Measurements from ENCODE around the gene DPP10.
"Not testable (repeated sequence)": the region's sequence is repeated elsewhere in the genome, so short reads cannot be mapped to it uniquely, and the experiment has no call there.

Gene DPP10

DNA sequence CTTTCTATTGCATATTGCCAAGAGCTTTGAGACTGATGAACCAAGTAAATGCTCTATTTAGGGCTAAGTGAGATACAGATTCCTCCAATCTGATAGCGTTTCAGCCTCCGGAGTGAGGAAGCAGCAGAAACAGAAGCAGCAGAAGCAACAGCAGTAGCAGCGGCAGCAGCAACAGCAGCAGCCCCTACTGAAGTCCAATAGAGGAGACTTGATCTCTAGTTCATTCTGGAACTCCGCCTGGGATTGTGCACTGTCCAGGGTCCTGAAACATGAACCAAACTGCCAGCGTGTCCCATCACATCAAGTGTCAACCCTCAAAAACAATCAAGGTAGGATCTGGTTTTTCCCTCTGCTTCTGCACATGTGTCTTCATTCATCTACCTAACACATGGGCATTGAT, at the start of gene DPP10:
Gene DPP10 (plus strand): TSS at position 132 of the 400 bp plus-strand sequence.
- no peak for DNase-seq (ENCODE audit: low read depth)
- TF ChIP-seq CTCF (conservative IDR thresholded peaks at IDR 0.05; ENCODE audit: low read length): no peak

GRCh38 chr2:114400890-114401289, 41.6 kb upstream of the DPP10 start:
- DNase-seq (ENCODE audit: low read depth): no peak
- no peak for TF ChIP-seq CTCF (conservative IDR thresholded peaks at IDR 0.05; ENCODE audit: low read length)

More for the DNA sequence above, at the start of gene DPP10:
- H3K4me3 ChIP-seq (ENCODE audit: low read length): no peak within 1 kb of the TSS

GRCh38 chr2:114405247-114406116, 37.0 kb upstream of the DPP10 start:
- DNase-seq (ENCODE audit: low read depth): no peak
- H3K4me3 ChIP-seq (ENCODE audit: low read length): no peak overlapping the region
- TF ChIP-seq CTCF (conservative IDR thresholded peaks at IDR 0.05; ENCODE audit: low read length): no peak

More at GRCh38 chr2:114400890-114401289, 41.6 kb upstream of the DPP10 start:
- H3K4me3 ChIP-seq (ENCODE audit: low read length): no peak overlapping the region

DNA sequence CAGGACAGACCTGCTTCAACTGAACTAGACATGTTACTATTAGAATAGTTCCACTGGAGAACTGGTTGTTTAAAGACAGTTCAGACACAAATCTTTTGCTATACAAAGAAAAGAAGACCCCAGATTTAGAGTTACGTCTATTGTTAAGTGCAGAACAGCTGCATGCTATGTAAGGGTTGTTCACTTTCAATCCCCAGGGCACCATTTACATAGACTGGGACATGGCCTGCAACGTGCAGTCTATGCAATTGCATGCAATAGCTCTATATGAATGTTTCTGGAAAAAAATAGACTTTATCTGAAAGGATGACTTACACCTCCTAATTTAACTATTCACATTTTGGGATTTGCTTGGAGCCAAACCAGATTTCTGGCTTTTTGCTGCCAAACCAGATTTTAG, 36.1 kb upstream of the DPP10 start:
- no peak for DNase-seq (ENCODE audit: low read depth)
- no peak for TF ChIP-seq CTCF (conservative IDR thresholded peaks at IDR 0.05; ENCODE audit: low read length)
- H3K4me3 ChIP-seq (ENCODE audit: low read length): no peak overlapping the region

DNA sequence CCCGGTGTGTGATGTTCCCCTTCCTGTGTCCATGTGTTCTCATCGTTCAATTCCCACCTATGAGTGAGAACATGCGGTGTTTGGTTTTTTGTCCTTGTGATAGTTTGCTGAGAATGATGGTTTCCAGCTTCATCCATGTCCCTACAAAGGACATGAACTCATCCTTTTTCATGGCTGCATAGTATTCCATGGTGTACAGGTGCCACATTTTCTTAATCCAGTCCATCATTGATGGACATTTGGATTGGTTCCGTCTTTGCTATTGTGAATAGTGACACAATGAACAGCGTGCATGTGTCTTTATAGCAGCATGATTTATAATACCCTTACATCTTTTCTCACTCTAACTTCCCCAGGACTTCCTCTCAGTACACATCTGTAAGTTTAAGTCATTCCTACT, 35.1 kb upstream of the DPP10 start:
- not testable (repeated sequence) for H3K4me3 ChIP-seq (ENCODE audit: low read length); DNase-seq (ENCODE audit: low read depth)

DNA sequence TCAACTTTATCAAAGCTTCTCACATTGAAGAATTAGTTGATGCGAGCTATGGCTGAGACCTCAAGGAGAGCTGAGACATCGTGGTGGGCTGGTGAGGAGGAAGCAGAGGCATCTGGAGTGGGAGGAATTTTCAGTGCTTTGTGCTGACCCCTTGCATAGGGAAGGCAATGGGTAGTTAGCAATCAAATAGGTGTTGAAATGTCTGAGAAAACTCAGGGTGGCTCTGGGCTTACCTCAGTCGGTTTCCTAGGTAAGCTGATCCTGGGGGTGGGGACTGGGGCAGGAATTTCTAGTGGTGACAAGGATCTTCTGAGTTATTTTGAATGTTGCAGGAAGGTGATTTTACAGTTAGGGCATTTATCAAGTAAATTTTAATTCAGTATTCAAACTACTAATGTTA, 20.7 kb upstream of the DPP10 start:
- DNase-seq (ENCODE audit: low read depth): no peak
- no peak for TF ChIP-seq CTCF (conservative IDR thresholded peaks at IDR 0.05; ENCODE audit: low read length)
- H3K4me3 ChIP-seq (ENCODE audit: low read length): no peak overlapping the region

GRCh38 chr2:114424699-114425098, 17.7 kb upstream of the DPP10 start:
- no peak overlapping the region for H3K4me3 ChIP-seq (ENCODE audit: low read length)
- no peak for TF ChIP-seq CTCF (conservative IDR thresholded peaks at IDR 0.05; ENCODE audit: low read length)
- DNase-seq (ENCODE audit: low read depth): no peak
